Ascending aorta (tissue), 2 donors: Measurements from ENCODE around the gene RASSF5. TPM values are rescaled to one million over a fixed set of nuclear protein-coding genes. Genes with fewer than 3 reads are reported as not detected.

Experiments
- DNase-seq, 2 donors: peaks; one replicate each; pipeline ENCODE4 v3.0.0-alpha.2; 2019; ENCODE audit warnings: low spot score in 2 of 2
- H3K27ac ChIP-seq, 2 donors: fragments of 200-600 bp; sonication (generic); one replicate each; pipeline ENCODE4 v1.5.1; 2016 to 2017; ENCODE audit warnings: mild to moderate bottlenecking in 1 of 2
- H3K27me3 ChIP-seq: fragments of 200-600 bp; sonication (generic); one replicate; pipeline ENCODE4 v1.5.1; 2017
- H3K36me3 ChIP-seq, 2 donors: fragments of 200-600 bp; sonication (generic); one replicate each; pipeline ENCODE4 v1.5.1; 2016
- H3K4me1 ChIP-seq, 2 donors: fragments of 200-600 bp; sonication (generic); one replicate each; pipeline ENCODE4 v1.5.1; 2016 to 2017; ENCODE audit warnings: mild to moderate bottlenecking in 1 of 2
- H3K4me3 ChIP-seq, 2 donors: fragments of 200-600 bp; sonication (generic); one replicate each; pipeline ENCODE4 v1.5.1; 2016 to 2017; ENCODE audit warnings: mild to moderate bottlenecking in 1 of 2
- H3K9me3 ChIP-seq, 2 donors: fragments of 200-600 bp; sonication (generic); one replicate each; pipeline ENCODE4 v1.5.1; 2016
- intact Hi-C: fragments of 100-400 bp; cut with DNase I; formaldehyde crosslinking; loops from one replicate; pipeline ENCODE4 v1.15.1; 2023
- total RNA-seq: library from RNA; depleted of rRNA; stranded (reverse); fragments of >200 nt; gene quantifications from one replicate; pipeline ENCODE4 v1.1.0, GENCODE V29; 2016
- TF ChIP-seq, protein P1 (sequence below), 3 experiments: fragments of 200-600 bp in 2 of 3; fragments of 450-650 bp in 1 of 3; sonication (generic) in 2 of 3; IDR thresholded peaks; one replicate each; pipeline ENCODE4 v1.5.1; 2016 to 2019; ENCODE audit warnings: antibody characterized with exemption in 3 of 3, mild to moderate bottlenecking in 1 of 3, moderate library complexity in 1 of 3

The RASSF5 gene
- total RNA-seq, 1 donor from 2014 or later: 8.9 TPM

DNA sequence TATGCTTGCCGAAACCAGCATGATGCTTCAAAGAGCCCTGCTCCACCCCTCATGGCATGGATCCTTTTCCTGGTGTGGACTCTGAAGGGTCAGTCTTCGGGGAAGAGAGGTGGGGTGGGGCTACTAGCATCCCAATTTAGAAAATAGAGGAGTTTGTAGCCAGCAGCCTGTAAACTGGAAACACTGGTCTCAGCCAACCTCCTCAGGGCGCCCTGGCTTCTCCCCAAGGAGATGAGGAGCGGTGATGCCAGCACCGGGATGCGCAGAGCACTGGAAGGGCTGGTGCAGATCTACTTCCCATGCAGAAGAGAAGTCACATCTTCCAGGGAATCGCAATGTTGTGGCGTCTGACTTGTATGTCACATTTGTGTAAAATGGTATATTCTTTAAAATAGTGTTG is 43.4 kb upstream of the RASSF5 start:
- peaks cover 0 to 1% of the 10 kb centered on the region in 2 donors for H3K36me3 ChIP-seq
- no peaks in the 10 kb centered on the region for H3K9me3 ChIP-seq
- no peak for DNase-seq
- intact Hi-C loops: no loop called here
- H3K27ac ChIP-seq: no peak overlapping the region
- H3K4me1 ChIP-seq: no peaks in the 10 kb centered on the region
- H3K27me3 ChIP-seq: no peaks in the 10 kb centered on the region
- TF ChIP-seq, protein P1, sequence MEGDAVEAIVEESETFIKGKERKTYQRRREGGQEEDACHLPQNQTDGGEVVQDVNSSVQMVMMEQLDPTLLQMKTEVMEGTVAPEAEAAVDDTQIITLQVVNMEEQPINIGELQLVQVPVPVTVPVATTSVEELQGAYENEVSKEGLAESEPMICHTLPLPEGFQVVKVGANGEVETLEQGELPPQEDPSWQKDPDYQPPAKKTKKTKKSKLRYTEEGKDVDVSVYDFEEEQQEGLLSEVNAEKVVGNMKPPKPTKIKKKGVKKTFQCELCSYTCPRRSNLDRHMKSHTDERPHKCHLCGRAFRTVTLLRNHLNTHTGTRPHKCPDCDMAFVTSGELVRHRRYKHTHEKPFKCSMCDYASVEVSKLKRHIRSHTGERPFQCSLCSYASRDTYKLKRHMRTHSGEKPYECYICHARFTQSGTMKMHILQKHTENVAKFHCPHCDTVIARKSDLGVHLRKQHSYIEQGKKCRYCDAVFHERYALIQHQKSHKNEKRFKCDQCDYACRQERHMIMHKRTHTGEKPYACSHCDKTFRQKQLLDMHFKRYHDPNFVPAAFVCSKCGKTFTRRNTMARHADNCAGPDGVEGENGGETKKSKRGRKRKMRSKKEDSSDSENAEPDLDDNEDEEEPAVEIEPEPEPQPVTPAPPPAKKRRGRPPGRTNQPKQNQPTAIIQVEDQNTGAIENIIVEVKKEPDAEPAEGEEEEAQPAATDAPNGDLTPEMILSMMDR (IDR thresholded peaks at IDR 0.05): no peak
- H3K4me3 ChIP-seq: no peak overlapping the region

DNA sequence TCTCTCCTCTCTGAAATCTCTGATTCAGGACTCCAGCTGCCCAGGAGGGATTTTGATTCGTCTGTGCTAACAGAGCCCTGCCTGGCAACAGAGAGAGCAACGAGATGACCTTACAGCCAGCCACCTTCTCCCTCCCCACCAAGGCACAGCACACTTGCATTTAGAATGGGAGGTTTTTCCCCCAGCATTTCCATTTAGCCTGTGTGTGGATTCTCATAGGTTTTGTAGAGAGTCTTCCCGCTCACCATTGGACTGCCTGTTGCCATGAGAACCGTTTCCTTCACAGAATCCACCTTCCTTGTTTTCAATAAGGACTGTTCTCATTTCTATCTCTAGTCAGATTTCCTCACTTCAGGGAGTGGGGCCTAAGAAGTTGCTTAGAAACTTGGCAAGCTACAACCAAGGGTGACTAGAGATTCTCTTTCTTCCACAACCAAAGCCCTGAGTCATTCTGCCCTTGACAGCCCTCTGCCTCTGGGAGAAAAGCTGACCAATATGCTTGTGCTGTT is 42.8 kb upstream of the RASSF5 start:
- intact Hi-C loops: no loop called here
- TF ChIP-seq, protein P1 (IDR thresholded peaks at IDR 0.05): no peak
- no peak overlapping the region for H3K4me3 ChIP-seq
- H3K27ac ChIP-seq: no peak overlapping the region
- H3K4me1 ChIP-seq: peaks cover 1 to 3% of the 10 kb centered on the region in 2 donors
- H3K36me3 ChIP-seq: no peaks in the 10 kb centered on the region
- no peak for DNase-seq
- no peaks in the 10 kb centered on the region for H3K9me3 ChIP-seq
- no peaks in the 10 kb centered on the region for H3K27me3 ChIP-seq

DNA sequence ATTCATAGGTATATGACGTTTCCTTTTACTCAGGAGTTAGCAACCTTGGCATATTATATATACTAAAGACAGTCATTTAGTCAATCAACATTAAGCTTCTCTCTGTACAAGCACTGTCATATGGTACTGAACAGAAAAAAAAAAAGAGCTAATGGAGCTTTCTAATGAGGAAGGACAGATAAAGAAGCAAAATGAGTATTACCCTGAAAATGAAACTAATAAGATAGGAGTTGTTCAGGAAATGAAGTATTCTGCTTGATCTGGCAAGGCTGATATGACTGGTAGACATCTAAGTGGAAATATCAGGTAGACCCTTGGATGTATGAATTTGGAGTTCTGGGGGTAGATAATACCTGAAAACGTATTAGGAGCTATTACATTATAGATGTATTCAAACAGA is 41.4 kb upstream of the RASSF5 start:
- Histone ChIP-seq H3K27me3 (no peaks in the 10 kb centered on the region), H3K4me1 (peaks cover 7 to 9% of the 10 kb centered on the region in 2 donors), H3K36me3 (no peaks in the 10 kb centered on the region), H3K27ac (no peak overlapping the region), H3K9me3 (no peaks in the 10 kb centered on the region), H3K4me3 (no peak overlapping the region)
- no peak for DNase-seq
- TF ChIP-seq, protein P1 (IDR thresholded peaks at IDR 0.05): no peak
- intact Hi-C loops: no loop called here

DNA sequence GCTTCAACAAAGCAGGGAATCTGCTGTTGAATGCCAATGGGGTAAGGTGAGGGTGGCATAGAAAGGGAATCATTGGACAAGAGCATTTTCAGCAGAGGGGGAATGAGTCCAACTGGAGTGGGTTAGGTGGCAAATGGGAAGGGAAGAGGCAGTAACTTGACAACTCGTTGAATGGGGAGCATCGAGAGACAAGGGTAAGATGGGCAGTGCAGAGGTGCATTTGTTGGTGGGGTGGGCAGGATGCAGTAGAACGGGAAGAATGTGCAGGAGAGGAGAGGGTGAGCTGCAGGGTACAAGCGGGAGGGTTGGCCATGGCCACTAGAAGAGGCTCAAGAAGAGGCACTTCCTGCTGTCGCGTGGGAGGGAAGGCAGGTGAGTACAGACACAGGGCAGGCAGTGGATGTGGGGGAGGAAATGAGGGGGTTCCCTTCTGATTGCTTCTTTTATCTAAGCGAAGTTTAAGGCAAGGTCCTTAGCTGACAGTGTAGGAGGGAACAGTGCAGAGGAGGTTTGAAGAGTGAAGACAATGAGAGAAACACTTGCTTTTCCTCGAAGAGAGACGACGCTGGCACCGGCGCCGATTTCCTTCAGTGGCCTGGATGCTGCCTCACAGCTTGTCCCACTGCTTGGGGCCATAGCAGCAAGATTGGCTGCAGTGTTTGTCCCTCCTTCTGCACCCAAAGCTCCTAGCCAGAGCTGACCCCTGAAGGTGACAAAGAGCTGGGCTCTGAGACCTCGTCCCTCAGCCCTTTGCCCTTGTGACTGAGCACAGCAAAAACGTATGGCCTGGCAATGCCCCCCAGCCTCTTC is 40.3 kb upstream of the RASSF5 start:
- Histone ChIP-seq H3K27ac (no peak overlapping the region), H3K27me3 (no peaks in the 10 kb centered on the region), H3K4me1 (peaks cover 7 to 13% of the 10 kb centered on the region in 2 donors), H3K9me3 (no peaks in the 10 kb centered on the region), H3K4me3 (no peak overlapping the region), H3K36me3 (no peaks in the 10 kb centered on the region)
- no peak for DNase-seq
- TF ChIP-seq, protein P1 (IDR thresholded peaks at IDR 0.05): no peak
- intact Hi-C loops: no loop called here

DNA sequence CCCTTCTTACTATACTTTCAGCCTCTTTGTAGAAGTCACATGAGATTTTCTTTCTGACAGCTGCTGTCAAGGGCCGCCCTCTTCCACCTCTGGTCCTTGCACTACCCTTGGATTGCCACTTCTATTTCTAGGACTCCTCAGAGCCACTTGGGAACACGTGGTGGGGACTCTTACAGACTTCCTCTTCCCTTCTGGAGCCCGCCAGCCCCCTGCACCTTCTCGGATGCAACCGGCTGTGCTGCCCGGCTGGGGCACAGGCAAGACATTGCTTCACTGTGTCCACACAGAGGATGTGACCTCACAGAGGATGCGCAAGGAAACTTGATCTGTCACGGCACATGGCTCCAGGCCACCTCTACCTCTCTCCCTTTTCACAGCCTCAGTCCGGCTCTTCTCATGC is 39.4 kb upstream of the RASSF5 start:
- TF ChIP-seq, protein P1 (IDR thresholded peaks at IDR 0.05): no peak
- Histone ChIP-seq H3K27me3 (no peaks in the 10 kb centered on the region), H3K27ac (no peak overlapping the region), H3K4me1 (peaks cover 7 to 13% of the 10 kb centered on the region in 2 donors), H3K4me3 (no peak overlapping the region), H3K9me3 (no peaks in the 10 kb centered on the region), H3K36me3 (no peaks in the 10 kb centered on the region)
- peak; percentile 45 to 84 for DNase-seq
- intact Hi-C loops: no loop called here
